Endometrial microvascular endothelial cells (primary cell): ENCODE measurements around the gene PKP3. TPM values are rescaled to one million over a fixed set of nuclear protein-coding genes. Genes with fewer than 3 reads are reported as not detected.

Experiments
- in situ Hi-C: cut with HindIII; loops from 2 replicates; pipeline ENCODE4 v1.10.0; 2017; ENCODE audit warnings: low sequenced_read_pairs, low pct_unique_long_range_greater_than_20kb; ENCODE audit errors: inconsistent ontology term
- total RNA-seq: library from RNA; depleted of rRNA; stranded (reverse); fragments of >200 nt; gene quantifications from one replicate; pipeline ENCODE4 v1.2.3, GENCODE V29; 2015; ENCODE audit errors: inconsistent ontology term

The PKP3 gene
- total RNA-seq, 1 donor from 2014 or later = not detected

DNA sequence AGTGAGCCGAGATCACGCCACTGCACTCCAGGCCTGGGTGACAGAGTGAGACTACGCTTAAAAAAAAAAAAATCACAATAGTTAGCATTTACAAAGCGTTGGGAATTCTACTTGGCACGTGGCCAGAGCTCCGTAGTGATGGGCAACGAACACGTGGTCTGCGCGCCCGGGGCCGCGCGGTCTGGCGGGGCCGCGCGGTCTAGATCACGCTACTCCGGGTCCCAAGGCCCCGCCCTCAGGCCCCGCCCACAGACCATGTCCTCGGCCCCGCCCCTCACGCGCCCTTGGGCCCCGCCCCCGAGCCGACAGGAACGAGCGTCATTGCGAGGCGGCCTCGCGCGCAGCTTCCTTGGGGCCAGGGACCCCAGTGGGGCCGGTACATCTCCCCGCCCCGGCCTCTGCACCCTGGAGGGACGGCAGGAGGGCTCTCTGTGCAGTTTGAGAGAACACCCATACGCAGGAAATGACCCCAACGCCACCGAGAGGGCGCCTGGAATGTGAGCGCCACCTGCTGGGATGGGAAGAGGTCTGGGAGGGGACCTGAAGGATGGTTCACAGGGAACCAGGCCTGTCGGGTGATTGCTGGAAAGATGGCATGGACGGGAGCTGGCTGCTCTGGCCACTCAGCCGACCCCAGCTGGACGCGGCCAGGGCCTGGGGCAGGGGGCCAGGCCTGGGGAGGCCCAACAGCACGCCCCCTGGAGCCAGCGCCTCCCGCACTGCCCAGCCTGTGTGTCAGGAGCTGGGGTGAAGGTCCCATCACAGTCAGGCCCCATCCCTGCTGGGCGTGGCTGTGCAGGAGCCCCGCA lies 54.1 kb downstream of the PKP3 start:
- in situ Hi-C loops = no loop called here

DNA sequence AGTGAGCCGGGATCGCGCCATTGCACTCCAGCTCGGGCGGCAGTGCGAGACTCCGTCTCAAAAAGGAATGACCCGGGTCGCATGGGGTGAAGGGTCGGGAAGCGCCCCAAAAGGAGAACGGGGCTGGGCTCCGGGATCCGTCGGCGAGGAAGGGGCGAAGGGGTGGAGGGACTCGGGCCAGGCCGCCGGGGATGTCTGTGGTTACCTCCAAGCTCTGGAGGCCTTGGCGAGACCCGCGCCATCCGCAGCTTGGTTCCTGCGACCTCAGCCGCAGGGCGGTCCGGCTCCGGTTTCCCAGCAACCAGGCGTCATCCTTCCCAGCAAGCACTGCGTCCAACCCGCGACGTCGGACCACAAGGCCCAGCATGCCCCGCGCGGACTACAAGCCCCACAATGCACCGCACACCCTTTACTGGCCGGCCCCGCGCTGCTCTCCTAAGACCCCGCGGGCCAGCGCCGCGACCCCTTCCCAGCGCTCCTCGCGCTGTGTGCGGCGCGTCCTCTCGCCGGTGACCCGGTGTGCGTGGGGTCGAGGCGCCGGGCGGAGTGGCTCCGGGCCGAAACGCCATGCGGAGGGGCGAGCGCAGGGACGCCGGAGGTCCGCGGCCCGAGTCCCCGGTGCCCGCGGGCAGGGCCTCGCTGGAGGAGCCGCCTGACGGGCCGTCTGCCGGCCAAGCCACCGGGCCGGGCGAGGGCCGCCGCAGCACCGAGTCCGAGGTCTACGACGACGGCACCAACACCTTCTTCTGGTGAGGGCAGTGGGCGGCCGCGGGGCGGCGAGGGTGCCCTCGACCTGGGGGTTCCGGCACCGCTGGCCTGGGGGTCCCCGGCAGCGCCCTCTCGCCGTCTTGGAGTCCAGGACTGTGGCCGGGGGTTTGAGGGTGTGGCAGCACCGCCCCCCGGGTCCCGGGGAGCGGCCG lies 56.1 kb downstream of the PKP3 start, which contains the start of gene PTDSS2:
PTDSS2 (plus strand) TSS at position 391 of the 920 bp plus-strand sequence; CDS start at position 568, 177 bp downstream.
- in situ Hi-C loops = no loop called here

DNA sequence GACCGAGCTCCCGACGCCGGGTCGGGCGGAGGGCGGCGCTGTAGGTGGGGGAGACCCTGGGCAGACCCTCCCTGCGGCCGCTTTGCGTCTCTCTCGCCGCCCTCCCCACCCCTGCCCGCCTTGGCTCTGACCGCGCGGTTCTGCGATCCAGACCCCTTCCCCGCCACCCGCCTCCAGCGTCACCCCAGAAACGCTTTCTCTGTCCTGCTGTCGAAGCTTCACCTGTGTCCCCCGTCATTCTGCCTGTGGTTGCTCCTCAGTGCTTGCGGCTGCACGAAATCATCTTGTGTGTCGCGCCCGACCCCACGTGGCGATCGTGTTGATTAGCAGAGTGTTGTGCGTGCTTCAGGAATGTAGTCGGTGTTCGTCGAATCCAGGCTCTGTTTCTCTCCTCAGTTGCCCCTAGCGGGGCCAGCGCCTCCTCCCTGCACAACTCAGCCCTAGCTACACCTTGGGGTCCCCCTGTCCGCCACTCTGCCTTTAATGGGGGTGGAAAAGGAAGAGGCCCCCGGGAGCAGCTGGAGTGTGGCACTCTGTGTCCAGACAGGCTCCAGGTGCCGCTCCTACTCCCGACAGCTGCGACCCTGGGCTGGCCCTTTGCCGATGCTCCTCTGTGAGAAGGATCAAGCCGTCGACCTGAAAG lies 56.9 kb downstream of the PKP3 start:
- in situ Hi-C loops = no loop called here

DNA sequence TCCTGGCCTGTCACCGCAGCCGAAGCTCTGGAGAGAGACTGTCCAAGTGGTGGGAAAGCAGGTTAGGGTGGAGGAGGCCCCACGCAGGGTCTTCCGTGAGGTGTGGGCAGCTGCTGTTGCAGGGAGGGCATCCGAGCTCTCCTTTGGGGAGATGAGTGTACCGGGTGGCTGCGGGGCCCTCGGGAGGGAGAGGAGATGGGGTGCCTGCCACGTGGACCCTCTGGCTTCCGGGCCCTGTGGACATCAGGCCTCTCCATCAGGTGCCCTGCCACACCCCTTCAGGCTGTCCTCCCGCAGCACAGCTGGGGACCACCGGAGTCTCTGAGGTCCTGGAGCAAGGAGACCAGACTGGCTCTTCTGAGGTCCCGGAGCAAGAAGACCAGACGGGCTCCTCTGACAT lies 57.7 kb downstream of the PKP3 start:
- in situ Hi-C loops = no loop called here

DNA sequence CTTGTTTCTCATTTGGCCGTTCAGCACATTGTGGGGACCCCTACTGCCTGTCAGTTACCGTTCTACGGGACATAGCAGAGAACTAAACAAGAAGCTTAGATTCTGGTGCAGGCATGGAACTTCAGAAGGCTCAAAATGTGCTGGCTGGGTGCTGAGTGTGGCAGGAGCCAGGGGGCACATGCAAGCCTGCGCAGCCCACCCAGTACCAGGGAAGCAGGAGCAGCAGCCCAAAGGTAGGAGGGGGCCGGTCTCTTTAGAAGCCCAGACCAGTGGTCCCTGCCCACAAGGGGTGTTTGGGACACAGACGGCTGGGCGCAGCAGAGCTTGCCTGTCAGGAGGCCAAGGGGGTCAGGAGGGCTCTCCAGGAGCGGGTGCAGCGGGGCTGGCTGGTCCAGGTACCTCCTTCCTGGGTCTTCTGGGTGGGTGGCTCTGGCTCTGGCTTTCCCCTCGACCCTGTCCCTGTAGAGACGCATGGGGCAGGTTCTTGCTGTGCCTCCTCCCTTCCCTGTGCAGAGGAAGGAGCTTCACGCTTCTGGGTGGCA lies 58.3 kb downstream of the PKP3 start:
- in situ Hi-C loops = no loop called here

DNA sequence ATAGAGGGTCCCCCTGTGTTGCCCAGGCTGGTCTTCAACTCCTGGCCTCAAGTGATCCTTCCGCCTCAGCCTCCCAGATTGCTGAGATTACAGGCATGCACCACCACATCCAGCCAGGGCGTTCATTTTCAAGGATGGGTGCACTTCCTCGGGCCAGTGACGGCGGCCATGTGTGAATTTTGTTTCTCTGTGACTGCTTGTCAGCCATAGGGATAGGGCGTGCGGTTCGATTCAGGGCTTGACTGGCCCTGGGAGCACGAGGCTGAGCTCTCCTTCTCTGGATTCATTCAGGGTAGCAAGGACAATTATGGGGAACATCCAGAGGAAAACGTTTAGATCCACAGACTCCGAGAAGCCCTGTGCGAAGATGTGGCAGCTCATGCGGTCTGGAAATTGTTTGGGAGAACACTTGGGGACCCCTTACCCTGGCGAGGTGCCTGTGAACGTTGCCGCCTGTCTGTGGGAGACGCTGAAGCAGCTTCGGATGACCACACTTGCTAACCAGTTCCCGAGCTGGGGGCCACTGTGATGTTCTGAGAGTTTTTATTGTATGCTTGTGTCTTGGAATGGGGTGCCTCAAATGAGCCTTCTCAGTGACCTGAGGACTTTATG lies 59.0 kb downstream of the PKP3 start:
- in situ Hi-C loops = no loop called here

DNA sequence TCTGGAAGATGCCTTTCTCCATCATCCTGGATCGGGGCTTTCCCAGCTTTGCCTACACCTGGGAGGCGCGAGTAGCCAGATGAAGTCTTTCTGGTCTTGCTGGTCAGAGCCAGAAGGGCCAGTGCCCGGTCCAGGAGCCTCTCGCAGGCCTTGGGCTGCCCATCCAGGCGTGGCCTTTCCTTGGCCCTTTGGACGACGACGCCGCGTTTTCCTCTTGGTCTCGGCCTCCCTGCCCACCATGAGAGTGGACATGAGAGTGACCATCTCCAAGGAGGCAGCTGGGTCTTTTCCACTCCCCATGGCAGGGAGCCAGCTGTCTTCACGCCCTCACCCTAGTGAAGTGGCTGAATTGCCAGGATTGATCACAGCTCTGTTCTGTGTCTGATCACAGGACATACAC lies 59.6 kb downstream of the PKP3 start:
- in situ Hi-C loops = no loop called here

DNA sequence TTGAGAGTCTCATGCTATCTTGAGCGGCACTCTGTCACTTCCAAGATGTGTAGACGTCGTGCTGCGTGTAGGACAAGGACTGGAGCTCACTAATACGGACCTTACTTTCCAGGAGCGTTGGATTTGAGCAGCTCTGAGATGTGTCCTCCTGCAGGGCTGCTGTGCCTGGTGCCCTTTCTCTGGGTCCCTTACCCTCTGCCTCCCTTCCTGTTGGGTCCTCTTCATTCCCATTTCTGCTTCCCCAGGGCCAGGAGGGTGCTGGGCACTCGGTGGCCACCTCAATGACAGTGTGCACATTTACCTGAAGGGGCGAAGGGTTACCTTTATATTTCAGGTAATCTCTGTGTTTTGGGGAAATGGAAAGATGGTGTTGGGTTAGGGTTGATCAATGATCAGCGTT lies 60.0 kb downstream of the PKP3 start:
- in situ Hi-C loops = no loop called here

Other genes starting within 250 kb of the PKP3 start
- not detected for gene SCGB1C1, start 201.1 kb upstream of the PKP3 start, total RNA-seq
- 26.9 TPM for gene BET1L, start 186.8 kb upstream of the PKP3 start, total RNA-seq
- gene RIC8A, start 186.5 kb upstream of the PKP3 start, total RNA-seq = 156 TPM
- 14.0 TPM for gene SIRT3, start 157.9 kb upstream of the PKP3 start, total RNA-seq
- 204 TPM for gene PSMD13, start 157.2 kb upstream of the PKP3 start, total RNA-seq
- not detected for gene NLRP6, start 115.8 kb upstream of the PKP3 start, total RNA-seq
- 9.7 TPM for gene PGGHG, start 105.1 kb upstream of the PKP3 start, total RNA-seq
- not detected for gene IFITM5, start 94.7 kb upstream of the PKP3 start, total RNA-seq
- gene IFITM2, start 86.4 kb upstream of the PKP3 start, total RNA-seq = 233 TPM
- 26.2 TPM for gene IFITM1, start 80.2 kb upstream of the PKP3 start, total RNA-seq
- gene IFITM3, start 73.3 kb upstream of the PKP3 start, total RNA-seq = 231 TPM
- gene B4GALNT4, start 24.7 kb upstream of the PKP3 start, total RNA-seq = 0.09 TPM
- 71.1 TPM for gene SIGIRR, start 20.8 kb downstream of the PKP3 start, total RNA-seq
- gene ANO9, start 47.8 kb downstream of the PKP3 start, total RNA-seq = 0.09 TPM
- 43.1 TPM for gene PTDSS2, start 56.1 kb downstream of the PKP3 start, total RNA-seq
- gene RNH1, start 113.0 kb downstream of the PKP3 start, total RNA-seq = 278 TPM
- gene HRAS, start 141.4 kb downstream of the PKP3 start, total RNA-seq = 82.1 TPM
- gene LRRC56, start 143.3 kb downstream of the PKP3 start, total RNA-seq = not detected
- 0.65 TPM for gene LMNTD2, start 166.5 kb downstream of the PKP3 start, total RNA-seq
- 34.7 TPM for gene RASSF7, start 166.8 kb downstream of the PKP3 start, total RNA-seq
- 15.8 TPM for gene PHRF1, start 182.3 kb downstream of the PKP3 start, total RNA-seq
- 31.4 TPM for gene IRF7, start 221.7 kb downstream of the PKP3 start, total RNA-seq
- gene CDHR5, start 230.7 kb downstream of the PKP3 start, total RNA-seq = not detected
- not detected for gene SCT, start 233.0 kb downstream of the PKP3 start, total RNA-seq
- gene DRD4, start 243.1 kb downstream of the PKP3 start, total RNA-seq = not detected